ENCODE results near the gene SDS.

SDS gene

DNA sequence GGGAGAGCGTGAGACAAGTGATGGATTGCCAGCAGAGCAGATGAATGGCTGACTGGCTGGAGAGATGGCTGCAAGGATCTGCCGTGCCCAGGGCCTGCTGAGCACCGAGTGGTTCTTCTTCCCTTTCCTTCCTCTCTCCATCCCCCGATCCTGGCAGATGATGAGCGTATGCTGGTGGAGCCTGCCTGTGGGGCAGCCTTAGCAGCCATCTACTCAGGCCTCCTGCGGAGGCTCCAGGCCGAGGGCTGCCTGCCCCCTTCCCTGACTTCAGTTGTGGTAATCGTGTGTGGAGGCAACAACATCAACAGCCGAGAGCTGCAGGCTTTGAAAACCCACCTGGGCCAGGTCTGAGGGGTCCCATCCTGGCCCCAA is 34.0 kb upstream of the SDS start:
- TF ChIP-seq GATA3 (IDR thresholded peaks at IDR 0.05; ENCODE audit: low read depth, low read length) (no peak), GATA2 (IDR thresholded peaks at IDR 0.05; ENCODE audit: low read depth, low read length) (no peak)

DNA sequence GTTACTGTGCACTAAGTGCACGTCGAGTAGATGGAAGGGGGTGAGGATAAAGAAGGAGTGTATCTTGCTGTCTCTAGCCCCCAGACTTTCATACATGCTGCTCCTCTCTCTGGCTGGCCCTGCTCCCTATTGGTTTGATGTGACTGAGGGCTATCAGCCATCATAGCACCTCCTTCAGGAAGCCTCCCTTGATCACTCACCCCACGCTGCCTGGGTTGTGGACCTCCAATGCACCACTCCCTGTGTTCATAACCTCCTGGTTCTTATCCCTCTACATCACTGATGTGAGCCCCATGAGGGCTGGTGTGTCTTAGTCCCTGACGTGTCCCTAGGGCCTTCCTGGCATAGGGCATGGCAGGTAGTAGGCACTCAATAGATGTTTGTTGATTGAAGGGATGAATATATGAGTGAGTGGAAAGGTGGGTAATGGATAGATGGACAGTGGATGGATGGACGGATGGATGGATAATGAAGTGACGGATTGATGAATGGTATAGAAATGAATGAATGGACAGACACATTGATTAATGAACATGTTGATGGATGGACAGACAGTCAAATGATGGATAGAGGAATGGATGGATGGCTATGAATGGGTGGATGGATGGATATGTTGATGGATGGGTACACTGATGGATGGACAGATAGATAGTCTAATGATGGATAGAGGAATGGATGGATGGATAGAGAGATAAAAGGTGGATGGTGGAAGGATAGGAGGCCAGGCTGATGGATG is 33.5 kb upstream of the SDS start:
- no peak for TF ChIP-seq GATA3 (IDR thresholded peaks at IDR 0.05; ENCODE audit: low read depth, low read length)
- no peak for TF ChIP-seq GATA2 (IDR thresholded peaks at IDR 0.05; ENCODE audit: low read depth, low read length)

DNA sequence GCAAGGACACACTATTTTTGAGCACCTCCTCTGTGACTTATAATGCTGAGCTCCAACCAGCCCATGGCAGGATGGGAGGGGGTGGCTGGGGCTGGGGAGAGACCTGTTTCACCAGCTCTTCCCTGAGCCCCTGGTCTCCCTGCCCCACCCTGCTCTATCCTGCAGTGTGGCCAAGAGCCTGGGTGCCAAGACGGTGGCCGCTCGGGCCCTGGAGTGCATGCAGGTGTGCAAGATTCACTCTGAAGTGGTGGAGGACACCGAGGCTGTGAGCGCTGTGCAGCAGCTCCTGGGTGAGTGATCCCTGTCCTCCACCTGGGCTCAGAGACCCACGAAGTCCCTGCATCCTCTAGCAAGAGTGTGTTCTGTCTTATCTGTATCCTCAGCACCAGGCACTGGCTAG is 32.9 kb upstream of the SDS start:
- TF ChIP-seq GATA3 (IDR thresholded peaks at IDR 0.05; ENCODE audit: low read depth, low read length) (no peak), GATA2 (IDR thresholded peaks at IDR 0.05; ENCODE audit: low read depth, low read length) (no peak)

DNA sequence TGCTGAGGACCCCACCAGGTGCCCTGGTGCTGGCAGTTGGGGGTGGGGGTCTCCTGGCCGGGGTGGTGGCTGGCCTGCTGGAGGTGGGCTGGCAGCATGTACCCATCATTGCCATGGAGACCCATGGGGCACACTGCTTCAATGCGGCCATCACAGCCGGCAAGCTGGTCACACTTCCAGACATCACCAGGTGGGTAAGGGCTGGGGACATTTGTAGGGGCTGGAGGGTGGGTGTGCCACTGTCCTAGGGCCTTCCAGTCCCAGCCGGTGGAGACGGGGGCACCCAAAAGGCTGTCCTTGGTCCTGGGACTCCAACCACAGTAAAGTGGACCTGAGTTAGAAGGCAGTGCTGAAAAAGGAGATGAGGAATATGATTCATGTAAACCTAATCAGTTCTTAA is 31.7 kb upstream of the SDS start:
- no peak for TF ChIP-seq GATA3 (IDR thresholded peaks at IDR 0.05; ENCODE audit: low read depth, low read length)
- TF ChIP-seq GATA2 (IDR thresholded peaks at IDR 0.05; ENCODE audit: low read depth, low read length): no peak

DNA sequence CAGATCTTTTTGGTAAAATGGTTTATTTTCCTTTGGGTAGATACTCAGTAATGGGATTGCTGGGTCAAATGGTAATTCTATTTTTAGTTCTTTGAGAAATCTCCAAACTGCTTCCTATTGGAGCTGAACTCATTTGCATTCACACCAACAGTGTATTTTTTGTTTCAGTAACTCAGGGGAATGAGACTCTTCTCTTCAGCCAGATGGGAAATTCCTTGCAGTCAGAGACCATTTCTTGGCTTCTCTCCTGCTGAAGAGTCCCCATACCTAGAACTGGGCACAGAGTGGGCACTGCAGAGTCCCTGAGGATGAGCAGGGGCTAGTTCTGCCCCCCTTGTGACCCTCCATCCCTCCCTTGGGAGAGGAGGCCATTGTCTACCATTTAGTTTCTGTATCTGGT is 29.3 kb upstream of the SDS start:
- TF ChIP-seq GATA3 (IDR thresholded peaks at IDR 0.05; ENCODE audit: low read depth, low read length) (no peak), GATA2 (IDR thresholded peaks at IDR 0.05; ENCODE audit: low read depth, low read length) (no peak)

DNA sequence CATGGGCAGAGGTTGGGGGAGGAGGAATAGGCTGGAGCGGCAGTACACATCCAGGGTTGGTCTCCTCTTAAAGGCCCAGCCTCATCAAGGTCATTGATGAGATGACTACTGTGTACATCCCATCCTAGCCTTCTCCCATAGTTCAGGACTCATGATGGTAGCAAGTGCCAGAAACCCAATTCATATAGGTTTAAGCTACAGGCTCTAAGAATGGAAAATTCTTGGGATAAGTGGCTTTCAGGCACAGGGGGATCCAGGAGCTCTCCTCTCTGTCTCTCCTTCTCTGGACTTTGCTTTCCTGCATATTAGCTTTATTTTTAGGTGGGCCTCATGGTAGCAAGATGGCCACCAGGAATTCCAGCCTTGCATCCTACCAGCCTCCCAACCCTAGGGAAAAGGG is 24.8 kb upstream of the SDS start:
- TF ChIP-seq GATA2 (IDR thresholded peaks at IDR 0.05; ENCODE audit: low read depth, low read length) (no peak), GATA3 (IDR thresholded peaks at IDR 0.05; ENCODE audit: low read depth, low read length) (no peak)

DNA sequence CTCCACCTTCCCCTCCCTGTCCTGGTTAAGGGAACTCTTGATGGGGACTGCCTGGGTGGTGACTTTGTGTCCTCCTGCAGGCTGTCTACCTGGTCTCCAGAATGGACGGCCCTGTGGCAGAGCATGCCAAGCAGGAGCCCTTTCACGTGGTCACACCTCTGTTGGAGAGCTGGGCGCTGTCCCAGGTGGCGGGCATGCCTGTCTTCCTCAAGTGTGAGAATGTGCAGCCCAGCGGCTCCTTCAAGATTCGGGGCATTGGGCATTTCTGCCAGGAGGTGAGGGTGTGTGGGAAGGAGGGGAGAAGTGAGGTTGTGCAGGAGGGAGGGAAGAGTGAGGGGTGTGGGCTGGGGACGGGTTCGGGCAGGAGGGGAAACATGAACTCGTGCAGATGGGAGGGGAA is 24.2 kb upstream of the SDS start:
- TF ChIP-seq GATA2 (IDR thresholded peaks at IDR 0.05; ENCODE audit: low read depth, low read length): no peak
- TF ChIP-seq GATA3 (IDR thresholded peaks at IDR 0.05; ENCODE audit: low read depth, low read length): no peak

DNA sequence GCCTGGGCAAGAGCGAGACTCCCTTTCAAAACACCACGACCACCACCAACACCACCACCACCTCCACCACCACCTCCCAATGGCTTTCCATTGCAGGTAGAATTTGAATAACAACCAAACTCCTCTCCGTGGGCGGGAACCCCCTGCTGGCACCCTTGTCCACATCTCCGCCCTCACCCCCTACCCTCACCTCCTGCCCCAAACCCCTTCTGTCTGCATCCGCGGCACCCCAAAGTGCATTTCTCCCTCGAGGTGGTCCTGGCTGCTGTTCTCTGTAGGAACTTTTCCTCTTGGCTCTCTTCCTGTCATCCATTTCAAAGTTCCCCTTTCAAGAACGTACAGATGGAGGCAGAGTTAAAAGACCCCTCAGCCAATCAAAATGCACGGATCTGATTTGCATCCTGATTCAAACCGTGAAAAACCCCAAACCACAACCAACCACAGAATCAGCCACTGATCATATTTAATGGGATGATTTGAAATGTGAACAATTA is 22.3 kb upstream of the SDS start:
- no peak for TF ChIP-seq GATA3 (IDR thresholded peaks at IDR 0.05; ENCODE audit: low read depth, low read length)
- TF ChIP-seq GATA2 (IDR thresholded peaks at IDR 0.05; ENCODE audit: low read depth, low read length): no peak

DNA sequence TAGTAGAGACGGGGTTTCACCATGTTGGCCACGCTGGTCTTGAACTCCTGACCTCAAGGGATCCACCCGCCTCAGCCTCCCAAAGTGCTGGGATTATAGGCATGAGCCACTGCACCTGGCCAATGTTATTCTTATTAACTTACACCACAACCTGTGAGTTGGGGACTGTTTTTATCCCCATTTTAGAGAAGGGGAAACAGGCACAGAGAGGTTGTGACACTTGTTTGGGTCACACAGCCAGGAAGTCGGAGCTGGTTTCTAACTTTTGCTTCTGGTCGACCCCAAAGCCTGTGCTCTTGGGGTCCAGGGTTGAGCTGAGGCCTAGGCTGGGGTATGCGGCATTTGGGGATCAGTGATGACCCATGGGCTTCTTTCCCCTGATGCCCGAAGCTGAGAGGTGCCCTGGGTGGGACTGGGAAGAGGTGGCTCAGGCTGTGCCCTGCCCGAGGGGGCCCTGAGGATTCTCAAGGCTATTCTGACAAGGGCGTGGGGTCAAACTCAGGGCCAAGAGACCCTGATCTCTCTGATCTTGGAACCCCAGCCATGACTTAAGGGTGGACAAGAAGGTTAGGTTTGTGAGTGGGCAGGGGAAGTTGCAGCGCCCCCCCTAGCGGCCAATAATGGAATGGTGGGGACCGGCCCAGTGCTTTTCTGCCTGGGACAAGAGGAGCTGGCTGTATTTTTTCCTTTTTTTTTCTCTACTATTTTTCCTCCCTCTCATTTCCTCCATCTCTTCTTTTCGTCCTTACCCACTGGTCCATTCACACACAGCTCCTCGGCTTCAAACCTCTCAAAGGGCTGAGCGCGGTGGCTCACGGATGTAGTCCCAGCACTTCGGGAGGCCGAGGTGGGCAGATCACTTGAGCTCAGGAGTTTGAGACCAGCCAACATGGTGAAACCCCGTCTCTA is 21.5 kb upstream of the SDS start:
- TF ChIP-seq GATA3 (IDR thresholded peaks at IDR 0.05; ENCODE audit: low read depth, low read length) (no peak), GATA2 (IDR thresholded peaks at IDR 0.05; ENCODE audit: low read depth, low read length) (no peak)

DNA sequence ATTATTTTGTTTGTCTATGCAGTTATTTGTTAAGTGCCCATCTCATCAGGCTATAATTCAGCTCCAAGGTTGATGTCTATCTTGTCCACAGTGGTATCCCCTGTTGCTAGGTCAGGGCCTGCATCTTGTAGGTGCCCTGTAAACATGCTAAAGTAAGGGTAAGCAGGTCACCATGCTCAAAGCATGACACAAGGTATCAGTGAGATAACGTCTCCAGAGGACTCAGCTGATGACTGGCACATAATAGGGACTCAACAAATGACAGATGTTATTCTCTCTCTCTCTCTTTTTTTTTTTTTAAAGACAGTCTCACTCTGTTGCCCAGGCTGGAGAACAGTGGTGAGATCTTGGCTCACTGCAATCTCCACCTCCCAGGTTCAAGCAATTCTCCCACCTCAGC is 20.8 kb upstream of the SDS start:
- TF ChIP-seq GATA3 (IDR thresholded peaks at IDR 0.05; ENCODE audit: low read depth, low read length) (no peak), GATA2 (IDR thresholded peaks at IDR 0.05; ENCODE audit: low read depth, low read length) (no peak)

DNA sequence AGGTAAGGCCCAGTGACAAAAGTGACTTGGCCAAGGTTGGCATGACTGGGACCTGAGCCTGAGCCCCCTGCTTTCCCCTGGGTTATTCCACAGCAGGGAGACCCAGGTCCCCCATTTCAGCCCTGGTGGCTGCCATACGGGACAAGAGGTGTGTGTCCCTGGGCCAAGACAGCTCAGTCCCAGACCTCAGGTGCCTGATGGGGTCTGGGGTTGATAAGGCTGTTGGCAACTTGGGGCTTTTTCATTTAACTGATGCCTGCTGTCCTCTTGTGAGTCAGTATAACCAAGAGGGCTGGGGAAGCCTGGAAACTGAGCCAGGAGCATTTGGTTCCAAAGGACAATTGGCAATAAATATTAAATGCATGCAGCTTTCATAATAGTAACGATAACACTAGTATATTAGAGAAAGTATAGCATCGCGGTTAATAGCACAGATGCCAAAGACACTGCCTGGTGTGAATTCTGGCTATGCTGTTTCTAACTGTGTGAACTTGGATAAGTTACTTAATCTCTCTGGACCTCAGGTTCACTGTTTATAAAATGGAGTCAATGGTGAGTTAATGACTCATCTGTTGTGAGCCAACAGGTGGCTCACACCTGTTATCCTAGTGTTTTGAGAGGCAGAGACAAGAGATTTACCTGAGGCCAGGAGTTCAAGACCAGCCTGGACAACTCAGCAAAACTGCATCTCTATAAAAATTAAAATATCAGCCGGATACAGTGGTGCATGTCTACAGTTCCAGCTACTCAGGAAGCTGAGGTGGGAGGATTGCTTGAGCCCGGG is 19.4 kb upstream of the SDS start:
- TF ChIP-seq GATA2 (IDR thresholded peaks at IDR 0.05; ENCODE audit: low read depth, low read length) (no peak), GATA3 (IDR thresholded peaks at IDR 0.05; ENCODE audit: low read depth, low read length) (no peak)

DNA sequence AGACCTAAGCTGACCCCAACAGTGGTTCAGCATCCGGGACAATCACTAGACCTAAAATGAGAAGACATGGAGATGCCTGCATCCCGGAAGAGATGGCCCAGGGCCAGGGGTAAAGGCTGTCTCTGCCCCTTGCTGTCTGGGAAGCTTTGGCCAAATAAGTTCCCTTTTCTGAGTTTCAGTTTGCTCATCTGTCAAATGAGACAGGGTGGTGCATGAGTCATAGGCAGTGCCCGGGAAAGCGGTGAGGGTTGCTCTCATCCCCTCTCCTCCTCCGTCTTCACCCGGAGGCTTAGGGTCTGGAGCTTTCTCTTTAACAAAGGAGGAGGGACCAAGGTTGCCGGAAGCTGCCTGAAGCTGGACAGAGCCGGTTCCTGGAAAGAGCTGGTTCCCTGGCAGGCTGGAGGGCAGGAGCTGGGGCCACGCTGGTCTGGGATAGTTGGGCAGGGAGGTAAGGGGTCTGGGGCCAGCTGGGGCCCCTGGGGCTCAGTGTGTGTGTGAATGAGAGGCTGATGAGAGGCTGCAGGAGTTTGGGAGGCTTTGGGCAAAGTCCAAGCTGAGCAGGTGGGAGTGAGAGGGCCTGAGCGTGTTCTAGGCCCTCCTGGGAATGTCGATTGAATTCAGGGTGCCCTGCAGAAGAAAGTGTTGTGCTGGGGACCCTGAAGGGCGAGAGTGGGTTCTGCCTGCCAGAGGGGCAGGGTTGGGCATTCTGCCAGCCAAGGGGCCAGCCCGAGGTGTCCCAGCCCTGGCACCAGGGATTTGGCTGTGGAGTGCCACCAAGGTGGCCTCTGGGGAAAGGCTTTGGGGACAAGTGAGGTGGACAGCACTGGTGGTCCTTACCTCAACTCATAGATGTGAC is 18.6 kb upstream of the SDS start, which contains the start of gene SDSL:
TSS of gene SDSL (plus strand) at position 351 of the 856 bp plus-strand sequence. CDS start 5,603 bp downstream, outside the sequence.
- TF ChIP-seq GATA3 (IDR thresholded peaks at IDR 0.05; ENCODE audit: low read depth, low read length) (no peak), GATA2 (IDR thresholded peaks at IDR 0.05; ENCODE audit: low read depth, low read length) (no peak)

DNA sequence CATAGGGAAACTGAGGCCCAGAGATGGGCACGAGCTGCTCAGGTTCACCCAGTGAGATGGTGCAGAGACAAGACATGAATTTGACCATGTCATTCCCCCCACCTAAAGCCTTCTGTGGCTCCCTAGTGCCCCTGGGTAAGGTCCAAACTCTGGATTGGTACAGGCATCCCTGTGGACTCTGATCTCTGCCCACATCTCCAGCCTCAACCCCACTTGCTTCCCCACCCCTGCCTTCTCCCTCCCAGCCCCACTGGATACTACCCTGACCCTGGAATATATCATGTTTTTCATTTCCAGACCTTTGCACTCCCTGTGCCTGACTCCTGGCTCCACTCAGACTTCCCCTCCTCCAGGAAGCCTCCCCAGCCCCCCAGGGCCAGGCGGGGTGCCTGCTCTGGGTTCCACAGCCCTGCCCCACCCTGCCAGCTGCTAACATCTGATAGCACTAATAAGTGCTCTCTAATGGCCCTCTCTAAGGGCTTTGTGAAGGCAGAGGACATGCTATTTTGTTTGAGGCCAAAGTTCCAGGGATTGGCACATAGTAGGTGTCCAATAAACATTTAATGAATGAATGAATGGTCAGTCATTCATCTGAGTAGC is 17.4 kb upstream of the SDS start:
- no peak for TF ChIP-seq GATA2 (IDR thresholded peaks at IDR 0.05; ENCODE audit: low read depth, low read length)
- no peak for TF ChIP-seq GATA3 (IDR thresholded peaks at IDR 0.05; ENCODE audit: low read depth, low read length)

Measured in SH-SY5Y (cell line).